GM12874 (cell line): ENCODE measurements around the gene ZFP28.

ENCODE experiments used
- CTCF ChIP-seq: IDR thresholded peaks from 2 replicates; pipeline ENCODE4 v1.5.1; 2011; ENCODE audit warnings: low read depth, mild to moderate bottlenecking, control low read depth, low read length, moderate library complexity; ENCODE audit not compliant: insufficient read depth

ZFP28 gene

GRCh38 chr19:56538761-56539263 is at the start of gene ZFP28:
Gene ZFP28, plus strand, starts transcription at chr19:56538948. Its CDS starts 71 bp downstream, at chr19:56539019.
- TF ChIP-seq CTCF: no peak

- TF ChIP-seq CTCF: no peak
Measured at GRCh38 chr19:56491399-56491798, 47.3 kb upstream of the ZFP28 start.

GRCh38 chr19:56504581-56504980 is 34.2 kb upstream of the ZFP28 start:
- TF ChIP-seq CTCF: no peak

- TF ChIP-seq CTCF: no peak
Measured at GRCh38 chr19:56507446-56508289, 31.1 kb upstream of the ZFP28 start, which contains the start of gene ZNF471. Gene ZNF471, plus strand, starts transcription at chr19:56507855. Its CDS starts 3,717 bp downstream, at chr19:56511572.

GRCh38 chr19:56508290-56508778 is 30.4 kb upstream of the ZFP28 start:
- no peak for TF ChIP-seq CTCF

GRCh38 chr19:56525214-56525860 is 13.4 kb upstream of the ZFP28 start:
- TF ChIP-seq CTCF: no peak

GRCh38 chr19:56537442-56537841 is 1.3 kb upstream of the ZFP28 start:
- TF ChIP-seq CTCF: no peak
